ENCODE results near the gene LLGL2.

LLGL2 gene

GRCh38 chr17:75548813-75549212 is 23.3 kb downstream of the LLGL2 start:
- no peak for DNase-seq
- Histone ChIP-seq H3K27me3 (no peaks in the 10 kb centered on the region), H3K36me3 (no peaks in the 10 kb centered on the region), H3K4me1 (peaks cover 0 to 24% (median 11%) of the 10 kb centered on the region in 4 donors), H3K4me3 (no peak overlapping the region), H3K9me3 (no peaks in the 10 kb centered on the region), H3K27ac (no peak overlapping the region)
- no peak for TF ChIP-seq CTCF (IDR thresholded peaks at IDR 0.05)
- intact Hi-C loops (cut with DNase I; ENCODE audit: low total_unique reads) = no loop called here

- H3K4me3 ChIP-seq = no peak overlapping the region
These were observed 24.0 kb downstream of the LLGL2 start for GRCh38 chr17:75549246-75550138.

GRCh38 chr17:75550139-75550465 is 24.6 kb downstream of the LLGL2 start:
- H3K9me3 ChIP-seq = no peaks in the 10 kb centered on the region
- no peak overlapping the region for H3K27ac ChIP-seq
- intact Hi-C loops (cut with DNase I; ENCODE audit: low total_unique reads) = no loop called here
- H3K4me3 ChIP-seq = no peak overlapping the region
- no peak for DNase-seq
- TF ChIP-seq CTCF (IDR thresholded peaks at IDR 0.05) = no peak
- peaks cover 0 to 24% (median 11%) of the 10 kb centered on the region in 4 donors for H3K4me1 ChIP-seq
- H3K27me3 ChIP-seq = no peaks in the 10 kb centered on the region
- H3K36me3 ChIP-seq = no peaks in the 10 kb centered on the region

More at GRCh38 chr17:75549246-75550138, 24.0 kb downstream of the LLGL2 start:
- Histone ChIP-seq H3K9me3 (no peaks in the 10 kb centered on the region), H3K27me3 (no peaks in the 10 kb centered on the region), H3K27ac (no peak overlapping the region), H3K4me1 (peaks cover 0 to 24% (median 11%) of the 10 kb centered on the region in 4 donors), H3K36me3 (no peaks in the 10 kb centered on the region)
- DNase-seq = no peak
- intact Hi-C loops (cut with DNase I; ENCODE audit: low total_unique reads) = no loop called here
- no peak for TF ChIP-seq CTCF (IDR thresholded peaks at IDR 0.05)

- no peak for DNase-seq
- intact Hi-C loops (cut with DNase I; ENCODE audit: low total_unique reads) = no loop called here
- Histone ChIP-seq H3K36me3 (no peaks in the 10 kb centered on the region), H3K4me1 (peaks cover 0 to 28% (median 11%) of the 10 kb centered on the region in 4 donors), H3K9me3 (no peaks in the 10 kb centered on the region), H3K27me3 (no peaks in the 10 kb centered on the region), H3K27ac (no peak overlapping the region), H3K4me3 (no peak overlapping the region)
- TF ChIP-seq CTCF (IDR thresholded peaks at IDR 0.05) = no peak
These were observed 25.8 kb downstream of the LLGL2 start for GRCh38 chr17:75551266-75551665.

GRCh38 chr17:75552425-75553294 is 27.2 kb downstream of the LLGL2 start:
- intact Hi-C loops (cut with DNase I; ENCODE audit: low total_unique reads) = no loop called here
- H3K4me3 ChIP-seq = no peak overlapping the region
- H3K4me1 ChIP-seq = peaks cover 0 to 35% (median 11%) of the 10 kb centered on the region in 4 donors
- H3K27me3 ChIP-seq = no peaks in the 10 kb centered on the region
- no peaks in the 10 kb centered on the region for H3K36me3 ChIP-seq
- H3K27ac ChIP-seq = peak overlapping the region in 1 of 2 donors; percentile 6
- no peaks in the 10 kb centered on the region for H3K9me3 ChIP-seq
- no peak for DNase-seq
- TF ChIP-seq CTCF (IDR thresholded peaks at IDR 0.05) = no peak
